Measurements from ENCODE around the gene PRKCE.
A peak's percentile ranks its signal among the peaks of the same experiment; 100 is the strongest.

The PRKCE gene

DNA sequence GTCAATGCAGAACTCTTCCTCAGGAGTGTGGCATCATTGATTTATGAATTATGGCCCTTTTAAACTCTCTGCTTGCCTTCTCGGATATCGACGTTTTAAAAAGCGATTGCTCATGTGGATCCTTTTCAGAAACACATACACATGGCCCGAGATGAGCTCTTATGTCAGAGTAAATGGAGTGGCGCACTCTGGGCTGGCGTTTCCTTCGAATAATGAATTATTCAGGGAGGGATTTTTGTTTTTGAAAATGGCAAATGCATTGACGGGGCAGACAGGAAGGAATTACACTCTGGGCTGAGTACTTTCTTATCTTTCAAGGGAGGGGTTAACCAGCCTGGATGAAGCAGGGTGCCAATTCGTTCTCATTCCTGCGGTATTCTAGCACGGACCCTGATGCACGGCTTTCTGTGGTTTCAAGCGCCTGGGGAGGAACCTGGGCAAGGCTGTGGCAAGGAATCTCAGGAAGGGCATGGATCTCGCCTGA is 142.7 kb downstream of the PRKCE start:
- ChIA-PET CTCF (no interaction called here), POLR2A (ENCODE audit: low non-redundant PET) (no interaction called here)
- DNase-seq (ENCODE audit: low spot score), result no peak
- no peak for TF ChIP-seq CTCF (conservative IDR thresholded peaks at IDR 0.05; ENCODE audit: low read depth)
- no peak overlapping the region for H3K27ac ChIP-seq

- H3K27ac ChIP-seq, result no peak overlapping the region
- no peak for TF ChIP-seq CTCF (conservative IDR thresholded peaks at IDR 0.05; ENCODE audit: low read depth)
- DNase-seq (ENCODE audit: low spot score), result peak; percentile 22
- POLR2A ChIA-PET (ENCODE audit: low non-redundant PET), result no interaction called here
- CTCF ChIA-PET, result interaction anchor here (0.6 kb wide), 1 partner anchor 211 kb away, joined by 6 read pairs; no protein-coding TSS in a partner anchor
Measured at GRCh38 chr2:45796500-45796899, 145.0 kb downstream of the PRKCE start.

DNA sequence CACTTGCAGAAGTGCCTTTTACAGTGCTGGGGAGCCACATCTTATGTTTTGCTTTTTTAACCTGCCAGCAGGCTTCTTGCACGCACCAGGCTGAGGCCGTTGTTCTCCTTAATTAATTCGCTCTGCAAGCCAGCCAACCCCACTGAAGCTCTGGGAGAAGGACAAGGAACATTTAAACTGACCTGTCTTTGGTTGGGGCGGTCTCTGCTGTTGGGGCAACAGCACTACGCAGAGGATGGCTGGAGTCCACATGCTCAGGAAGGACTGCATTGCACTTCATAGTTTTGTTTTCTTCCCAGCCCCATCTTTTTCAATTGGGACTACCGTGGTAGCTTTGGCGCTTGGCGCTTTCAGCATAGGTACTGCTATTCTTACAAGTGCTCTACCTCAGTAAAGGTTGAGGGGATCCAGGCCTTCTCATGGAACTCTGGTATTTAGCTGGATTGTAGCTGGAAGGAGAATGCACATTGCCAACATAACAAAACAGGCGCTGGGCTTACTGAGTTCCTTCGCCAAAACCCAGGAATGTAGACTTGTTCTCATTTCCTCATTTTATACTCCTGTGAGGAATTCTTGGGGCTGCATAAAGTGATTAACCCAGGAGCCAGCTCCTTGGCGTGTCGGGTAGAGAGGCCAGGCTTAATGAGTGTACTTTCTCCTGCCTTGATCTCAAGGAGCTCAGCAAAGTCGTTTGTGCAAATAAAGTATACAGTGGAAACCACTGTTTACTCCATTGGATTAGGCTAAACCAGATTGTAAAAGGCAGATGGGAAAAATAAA is 146.2 kb downstream of the PRKCE start:
- ChIA-PET POLR2A (ENCODE audit: low non-redundant PET) (interaction anchor here (0.5 kb wide), 1 partner anchor 76 kb away, joined by 3 read pairs; no protein-coding TSS in a partner anchor), CTCF (interaction anchor here (0.6 kb wide), 3 partner anchors 27 to 1319 kb away, joined by 3 to 6 read pairs (median 6); no protein-coding TSS in a partner anchor)
- DNase-seq (ENCODE audit: low spot score), result no peak
- TF ChIP-seq CTCF (conservative IDR thresholded peaks at IDR 0.05; ENCODE audit: low read depth), result no peak
- no peak overlapping the region for H3K27ac ChIP-seq

GRCh38 chr2:45799679-45800381 is 148.4 kb downstream of the PRKCE start:
- TF ChIP-seq CTCF (conservative IDR thresholded peaks at IDR 0.05; ENCODE audit: low read depth), result no peak
- no peak overlapping the region for H3K27ac ChIP-seq
- CTCF ChIA-PET, result no interaction called here
- DNase-seq (ENCODE audit: low spot score), result no peak
- POLR2A ChIA-PET (ENCODE audit: low non-redundant PET), result no interaction called here

GRCh38 chr2:45802499-45803138 is 151.1 kb downstream of the PRKCE start:
- POLR2A ChIA-PET (ENCODE audit: low non-redundant PET), result no interaction called here

More at GRCh38 chr2:45802499-45803138, 151.1 kb downstream of the PRKCE start:
- CTCF ChIA-PET, result interaction anchor here (0.6 kb wide), 1 partner anchor 109 kb away, joined by 3 read pairs; no protein-coding TSS in a partner anchor
- H3K27ac ChIP-seq, result no peak overlapping the region
- TF ChIP-seq CTCF (conservative IDR thresholded peaks at IDR 0.05; ENCODE audit: low read depth), result no peak
- no peak for DNase-seq (ENCODE audit: low spot score)

Measured in RWPE1 (cell line).